Suprapubic skin (tissue), 4 donors: Measurements from ENCODE around the gene ATXN2. TPM values are rescaled to one million over a fixed set of nuclear protein-coding genes. Genes with fewer than 3 reads are reported as not detected.

Experiments used
- DNase-seq, 2 donors: peaks; one replicate each; pipeline ENCODE4 v3.0.0-alpha.2; 2019; ENCODE audit warnings: low spot score in 2 of 2
- H3K27ac ChIP-seq: fragments of 200-600 bp; sonication (generic); one replicate; pipeline ENCODE4 v1.5.1; 2019
- H3K27me3 ChIP-seq: fragments of 200-600 bp; sonication (generic); one replicate; pipeline ENCODE4 v1.5.1; 2019
- H3K36me3 ChIP-seq: fragments of 200-600 bp; sonication (generic); one replicate; pipeline ENCODE4 v1.5.1; 2019
- H3K4me1 ChIP-seq: fragments of 200-600 bp; sonication (generic); one replicate; pipeline ENCODE4 v1.5.1; 2019
- H3K4me3 ChIP-seq: fragments of 200-600 bp; sonication (generic); one replicate; pipeline ENCODE4 v1.5.1; 2019; ENCODE audit warnings: mild to moderate bottlenecking
- H3K9me3 ChIP-seq: fragments of 200-600 bp; sonication (generic); one replicate; pipeline ENCODE4 v1.5.1; 2019
- EP300 ChIP-seq: sonication (generic); formaldehyde crosslinking; IDR thresholded peaks from one replicate; pipeline ENCODE4 v1.6.1; 2017; ENCODE audit warnings: antibody characterized with exemption
- POLR2A ChIP-seq, 2 donors: fragments of 450-650 bp; IDR thresholded peaks; one replicate each; pipeline ENCODE4 v1.6.1; 2017; ENCODE audit warnings: antibody characterized with exemption in 2 of 2, mild to moderate bottlenecking in 2 of 2, moderate library complexity in 2 of 2
- POLR2AphosphoS5 ChIP-seq, 3 donors: sonication (generic); formaldehyde crosslinking; IDR thresholded peaks; one replicate each; pipeline ENCODE4 v1.6.1; 2017; ENCODE audit warnings: antibody characterized with exemption in 3 of 3
- WGBS: methylation state at CpG from one replicate; pipeline ENCODE4 v1.1.5; 2018; 5-methylcytosine and 5-hydroxymethylcytosine counted together
- total RNA-seq, 4 donors: library from RNA; depleted of rRNA; stranded (reverse); fragments of >200 nt; gene quantifications; one replicate each; pipeline ENCODE4 v1.1.0, GENCODE V29; 2016
- TF ChIP-seq, protein P1 (sequence below), 2 donors: fragments of 200-600 bp in 1 of 2; fragments of 450-650 bp in 1 of 2; sonication (generic) in 1 of 2; IDR thresholded peaks; one replicate each; pipeline ENCODE4 v1.5.1; 2016 to 2019; ENCODE audit warnings: antibody characterized with exemption in 2 of 2, mild to moderate bottlenecking in 1 of 2, moderate library complexity in 1 of 2

ATXN2 gene
- total RNA-seq, 4 donors from 2014 or later: 23.3 to 62.8 (median 35.8) TPM

DNA sequence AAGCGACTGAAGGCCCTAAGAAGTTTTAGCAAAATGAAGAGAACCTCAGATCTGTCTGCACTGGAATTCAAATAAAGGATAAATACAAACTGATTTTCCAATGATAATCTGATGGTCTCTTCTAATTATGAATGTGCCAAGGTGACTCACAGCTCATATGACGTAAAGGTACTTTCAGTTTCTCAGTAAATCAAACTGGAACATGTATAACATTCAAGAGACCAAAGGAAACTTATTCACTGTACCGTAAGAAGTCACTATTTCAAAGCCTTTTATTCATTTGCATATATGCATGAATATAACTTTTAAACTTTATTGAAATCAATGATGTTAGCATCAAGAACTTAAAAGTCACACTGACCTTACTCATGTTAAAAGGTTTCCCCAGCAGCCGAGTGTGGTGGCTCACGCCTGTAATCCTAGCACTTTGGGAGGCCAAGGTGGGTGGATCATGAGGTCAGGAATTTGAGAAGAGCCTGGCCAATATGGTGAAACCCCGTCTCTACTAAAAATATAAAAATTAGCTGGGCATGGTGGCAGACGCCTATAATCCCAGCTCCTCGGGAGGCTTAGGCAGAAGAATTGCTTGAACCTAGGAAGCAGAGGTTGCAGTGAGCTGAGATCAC, 52.2 kb downstream of the ATXN2 start:
- no peaks in the 10 kb centered on the region for H3K27me3 ChIP-seq
- TF ChIP-seq POLR2A (IDR thresholded peaks at IDR 0.05) (no peak), EP300 (no peak), POLR2AphosphoS5 (IDR thresholded peaks at IDR 0.05) (no peak)
- TF ChIP-seq, protein P1, sequence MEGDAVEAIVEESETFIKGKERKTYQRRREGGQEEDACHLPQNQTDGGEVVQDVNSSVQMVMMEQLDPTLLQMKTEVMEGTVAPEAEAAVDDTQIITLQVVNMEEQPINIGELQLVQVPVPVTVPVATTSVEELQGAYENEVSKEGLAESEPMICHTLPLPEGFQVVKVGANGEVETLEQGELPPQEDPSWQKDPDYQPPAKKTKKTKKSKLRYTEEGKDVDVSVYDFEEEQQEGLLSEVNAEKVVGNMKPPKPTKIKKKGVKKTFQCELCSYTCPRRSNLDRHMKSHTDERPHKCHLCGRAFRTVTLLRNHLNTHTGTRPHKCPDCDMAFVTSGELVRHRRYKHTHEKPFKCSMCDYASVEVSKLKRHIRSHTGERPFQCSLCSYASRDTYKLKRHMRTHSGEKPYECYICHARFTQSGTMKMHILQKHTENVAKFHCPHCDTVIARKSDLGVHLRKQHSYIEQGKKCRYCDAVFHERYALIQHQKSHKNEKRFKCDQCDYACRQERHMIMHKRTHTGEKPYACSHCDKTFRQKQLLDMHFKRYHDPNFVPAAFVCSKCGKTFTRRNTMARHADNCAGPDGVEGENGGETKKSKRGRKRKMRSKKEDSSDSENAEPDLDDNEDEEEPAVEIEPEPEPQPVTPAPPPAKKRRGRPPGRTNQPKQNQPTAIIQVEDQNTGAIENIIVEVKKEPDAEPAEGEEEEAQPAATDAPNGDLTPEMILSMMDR (IDR thresholded peaks at IDR 0.05): no peak
- no peaks in the 10 kb centered on the region for H3K4me1 ChIP-seq
- no peak for DNase-seq
- H3K9me3 ChIP-seq: no peaks in the 10 kb centered on the region
- H3K36me3 ChIP-seq: peaks cover 57% of the 10 kb centered on the region
- H3K4me3 ChIP-seq: no peak overlapping the region
- H3K27ac ChIP-seq: no peak overlapping the region
- WGBS: 87% methylated on average over 8 of the region's 8 CpGs

DNA sequence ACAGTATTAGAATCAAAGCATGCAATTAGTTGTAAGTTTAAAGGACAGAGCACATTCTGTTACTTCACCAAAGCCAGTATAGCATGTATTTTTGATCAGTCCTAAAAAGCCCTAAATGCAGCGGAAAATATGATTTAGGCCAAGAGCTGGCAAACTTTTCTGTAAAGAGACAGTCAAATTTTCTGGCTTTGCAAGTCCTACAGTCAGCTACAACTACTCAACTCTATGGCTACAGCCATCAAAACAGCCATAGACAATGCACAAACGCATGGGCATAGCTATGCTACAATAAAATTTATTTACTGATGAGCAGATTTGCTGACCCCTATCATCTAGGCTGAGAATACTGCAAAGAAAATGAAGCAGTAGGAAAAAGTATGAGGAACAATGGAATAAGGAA, 52.9 kb downstream of the ATXN2 start:
- H3K4me3 ChIP-seq: no peak overlapping the region
- DNase-seq: no peak
- no peak for TF ChIP-seq POLR2A (IDR thresholded peaks at IDR 0.05)
- no peak for TF ChIP-seq EP300
- TF ChIP-seq, protein P1 (IDR thresholded peaks at IDR 0.05): no peak
- no peak for TF ChIP-seq POLR2AphosphoS5 (IDR thresholded peaks at IDR 0.05)
- no peaks in the 10 kb centered on the region for H3K4me1 ChIP-seq
- WGBS: 93% methylated on average over 2 of the region's 2 CpGs
- H3K9me3 ChIP-seq: no peaks in the 10 kb centered on the region
- peaks cover 52% of the 10 kb centered on the region for H3K36me3 ChIP-seq
- H3K27me3 ChIP-seq: no peaks in the 10 kb centered on the region
- no peak overlapping the region for H3K27ac ChIP-seq

DNA sequence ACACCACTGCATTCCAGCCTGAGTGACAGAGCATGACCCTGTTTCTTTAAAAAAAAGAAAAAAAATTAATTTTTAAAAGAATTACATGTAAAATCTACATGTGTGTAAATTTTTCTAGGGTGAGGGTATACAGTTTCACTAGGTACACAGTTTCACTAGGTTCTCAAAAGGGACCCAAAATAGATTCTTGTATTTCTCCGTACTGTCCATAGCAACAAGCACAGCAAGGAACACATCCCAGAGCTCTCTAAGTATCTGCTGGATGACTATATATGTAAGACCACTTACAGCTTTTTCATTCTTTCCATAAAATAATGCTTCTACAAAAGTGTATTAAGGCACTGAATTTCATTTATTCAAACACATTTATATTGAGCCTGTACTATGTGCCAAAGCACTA, 55.1 kb downstream of the ATXN2 start:
- no peak overlapping the region for H3K4me3 ChIP-seq
- H3K9me3 ChIP-seq: no peaks in the 10 kb centered on the region
- no peak for DNase-seq
- no peaks in the 10 kb centered on the region for H3K27me3 ChIP-seq
- H3K36me3 ChIP-seq: peaks cover 45% of the 10 kb centered on the region
- TF ChIP-seq, protein P1 (IDR thresholded peaks at IDR 0.05): no peak
- TF ChIP-seq POLR2A (IDR thresholded peaks at IDR 0.05) (no peak), EP300 (no peak), POLR2AphosphoS5 (IDR thresholded peaks at IDR 0.05) (no peak)
- 97% methylated on average over 1 of the region's 1 CpG for WGBS
- no peak overlapping the region for H3K27ac ChIP-seq
- no peaks in the 10 kb centered on the region for H3K4me1 ChIP-seq

DNA sequence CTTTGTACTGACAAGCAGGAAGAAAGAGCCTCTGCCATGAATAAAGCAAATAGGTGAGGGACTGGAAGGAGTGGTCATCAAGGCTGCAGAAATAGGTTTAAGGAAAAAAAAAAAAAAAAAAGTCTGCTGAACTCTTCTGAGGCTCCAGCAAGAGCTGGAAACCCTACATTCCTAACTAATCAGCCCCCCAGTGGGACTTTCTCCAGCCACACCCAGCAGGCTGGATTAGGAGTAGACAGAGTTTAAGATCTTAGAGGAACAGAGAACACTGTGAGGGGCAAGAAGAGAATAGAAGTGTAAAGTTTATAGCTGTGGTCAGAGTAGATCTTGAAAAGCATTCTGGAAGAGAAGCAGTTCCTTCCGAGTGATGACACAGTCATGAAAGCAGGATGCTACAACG, 66.4 kb downstream of the ATXN2 start:
- no peak for DNase-seq
- no peak for TF ChIP-seq EP300
- no peak for TF ChIP-seq POLR2AphosphoS5 (IDR thresholded peaks at IDR 0.05)
- no peak for TF ChIP-seq POLR2A (IDR thresholded peaks at IDR 0.05)
- TF ChIP-seq, protein P1 (IDR thresholded peaks at IDR 0.05): no peak
- no peaks in the 10 kb centered on the region for H3K9me3 ChIP-seq
- no peak overlapping the region for H3K4me3 ChIP-seq
- no peak overlapping the region for H3K27ac ChIP-seq
- H3K27me3 ChIP-seq: no peaks in the 10 kb centered on the region
- H3K4me1 ChIP-seq: no peaks in the 10 kb centered on the region
- 94% methylated on average over 2 of the region's 2 CpGs for WGBS
- peaks cover 30% of the 10 kb centered on the region for H3K36me3 ChIP-seq

DNA sequence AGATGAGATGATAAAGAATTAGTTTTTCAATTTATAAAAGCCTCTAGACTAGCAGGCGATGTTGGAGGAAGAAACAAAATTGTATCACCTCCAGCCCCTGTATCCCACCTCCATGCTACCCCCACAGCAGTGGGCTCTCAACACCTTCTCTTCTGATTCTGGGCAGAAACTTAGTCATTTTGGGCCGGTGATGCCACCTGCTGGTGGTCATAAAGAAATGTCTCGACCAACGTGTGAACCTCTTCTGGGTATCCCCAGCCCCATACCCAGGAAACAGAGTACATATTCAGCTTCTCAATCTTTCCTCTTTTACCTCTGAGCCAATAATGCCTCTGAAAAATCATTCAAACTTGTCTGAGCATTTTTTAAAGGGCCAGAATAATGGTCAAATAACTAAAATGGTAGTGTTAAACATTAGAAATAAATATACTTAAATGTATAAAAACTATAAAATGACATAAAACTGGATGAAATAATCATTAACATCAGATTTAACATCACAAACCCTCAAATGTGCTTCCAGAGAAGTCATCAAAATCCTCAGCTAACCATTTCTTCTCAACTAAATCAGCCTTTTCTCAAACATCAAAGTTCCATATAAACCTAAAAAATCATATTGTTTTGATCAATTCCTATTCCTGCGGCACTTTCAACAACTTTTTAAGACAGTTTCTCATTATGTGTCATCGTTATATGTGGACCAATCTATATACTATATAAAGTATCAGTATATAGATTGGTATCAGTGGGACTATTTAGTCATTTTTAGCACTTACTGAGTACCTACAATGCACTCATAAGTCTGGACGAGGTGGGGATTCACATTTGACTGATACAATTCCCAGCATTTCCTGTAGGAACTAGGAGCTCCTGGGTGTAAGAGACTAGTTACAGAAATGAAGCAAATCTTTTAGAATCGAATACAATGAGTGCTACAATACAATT, 69.4 kb downstream of the ATXN2 start:
- no peak overlapping the region for H3K4me3 ChIP-seq
- 56% methylated on average over 8 of the region's 8 CpGs for WGBS
- peaks cover 20% of the 10 kb centered on the region for H3K36me3 ChIP-seq
- H3K4me1 ChIP-seq: no peaks in the 10 kb centered on the region
- no peak overlapping the region for H3K27ac ChIP-seq
- no peaks in the 10 kb centered on the region for H3K27me3 ChIP-seq
- TF ChIP-seq, protein P1 (IDR thresholded peaks at IDR 0.05): peak; percentile 52 to 62
- no peak for TF ChIP-seq EP300
- H3K9me3 ChIP-seq: no peaks in the 10 kb centered on the region
- DNase-seq: no peak
